ENCODE results near the gene PRDM1. TPM values are rescaled to one million over a fixed set of nuclear protein-coding genes. Genes with fewer than 3 reads are reported as not detected.

The PRDM1 gene
- total and polyA plus RNA-seq, 2 of the 13 experiments (the other 11 are each of a cell fraction or from before 2014, with no cell fraction given), result 0.13 TPM; not detected in 1

DNA sequence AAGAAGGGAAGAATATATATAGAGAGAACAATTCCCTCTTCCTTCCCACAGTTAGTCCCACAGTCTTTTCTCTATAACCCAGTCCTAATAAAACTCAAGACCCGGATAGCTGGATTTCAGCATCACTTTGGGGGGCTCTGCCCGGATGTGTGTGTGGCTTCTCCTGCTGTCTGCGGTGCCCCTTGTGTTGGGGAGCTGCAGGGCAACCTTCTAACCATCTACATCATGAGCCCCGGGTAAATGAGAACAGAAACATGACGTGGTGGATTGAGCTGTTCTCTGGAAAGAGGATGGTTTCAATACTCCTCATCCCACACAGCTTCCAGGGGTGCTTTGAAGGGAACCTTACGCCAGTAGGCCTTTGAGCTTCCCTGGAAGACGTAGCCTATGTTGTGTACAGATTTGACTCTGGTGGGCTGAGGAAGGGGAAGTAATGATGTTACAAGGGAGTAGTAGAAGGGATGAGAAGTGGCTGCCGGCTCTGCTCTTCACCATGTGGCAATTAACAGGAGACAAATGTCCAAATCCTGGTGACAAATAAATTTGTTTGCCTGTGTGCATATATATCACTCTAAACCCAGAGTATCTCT, 13.5 kb upstream of the PRDM1 start:
- in situ Hi-C loops (cut with HindIII; ENCODE audit: extremely low pct_ligation_motif_present, low pct_unique_long_range_greater_than_20kb), result no loop called here
- ChIA-PET POLR2A (no interaction called here), CTCF (ENCODE audit: low intra/inter-chr PET ratio, low total read pairs) (no interaction called here)
- DNase-seq (ENCODE audit: low spot score) (no peak), ATAC-seq (no peak), FAIRE-seq (no peak)
- Histone ChIP-seq H3K79me2 (ENCODE audit: insufficient read depth, low read length) (no peaks in the 10 kb centered on the region), H3K9ac (ENCODE audit: insufficient read depth, low read depth, low read length) (no peak overlapping the region), H3K9me3 (ENCODE audit: low read length) (no peaks in the 10 kb centered on the region), H3K4me1 (ENCODE audit: insufficient read depth, low read length) (no peaks in the 10 kb centered on the region), H3K4me2 (ENCODE audit: low read depth, low read length) (no peak overlapping the region), H3K27me3 (ENCODE audit: control insufficient read depth in 1 of 2, insufficient read depth in 2 of 2, low read length in 2 of 2) (no peaks in the 10 kb centered on the region), H4K20me1 (ENCODE audit: insufficient read depth, low read length) (no peaks in the 10 kb centered on the region), H3K4me3 (replicated peaks in 1 of 3; ENCODE audit: insufficient read depth in 1 of 3, low read depth in 2 of 3, low read length in 3 of 3) (no peak overlapping the region), H3K36me3 (replicated peaks in 1 of 2; ENCODE audit: control insufficient read depth in 1 of 2, insufficient read depth in 2 of 2, low read length in 2 of 2) (no peaks in the 10 kb centered on the region), H2AFZ (ENCODE audit: low read length) (no peak overlapping the region), H3K27ac (ENCODE audit: extremely low read length, insufficient read depth, low read length) (no peak overlapping the region)
- WGBS (ENCODE audit: low lambda C conversion rate), result 15% methylated on average over 7 of the region's 8 CpGs
- BruUV-seq (replicated peaks), result no TSS peak
- intact Hi-C loops (cut with micrococcal nuclease; ENCODE audit: unreplicated experiment), result no loop called here
- TF ChIP-seq, protein P1, sequence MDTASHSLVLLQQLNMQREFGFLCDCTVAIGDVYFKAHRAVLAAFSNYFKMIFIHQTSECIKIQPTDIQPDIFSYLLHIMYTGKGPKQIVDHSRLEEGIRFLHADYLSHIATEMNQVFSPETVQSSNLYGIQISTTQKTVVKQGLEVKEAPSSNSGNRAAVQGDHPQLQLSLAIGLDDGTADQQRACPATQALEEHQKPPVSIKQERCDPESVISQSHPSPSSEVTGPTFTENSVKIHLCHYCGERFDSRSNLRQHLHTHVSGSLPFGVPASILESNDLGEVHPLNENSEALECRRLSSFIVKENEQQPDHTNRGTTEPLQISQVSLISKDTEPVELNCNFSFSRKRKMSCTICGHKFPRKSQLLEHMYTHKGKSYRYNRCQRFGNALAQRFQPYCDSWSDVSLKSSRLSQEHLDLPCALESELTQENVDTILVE (CRISPR knock-in tag; IDR thresholded peaks at IDR 0.05), result no peak
- no peak for TF ChIP-seq HMG20B (CRISPR knock-in tag; conservative IDR thresholded peaks at IDR 0.05)
- TF ChIP-seq ZNF337 (CRISPR knock-in tag; IDR thresholded peaks at IDR 0.05; ENCODE audit: borderline replicate concordance, low read depth), result no peak
- TF ChIP-seq THAP9 (CRISPR knock-in tag; IDR thresholded peaks at IDR 0.05; ENCODE audit: borderline replicate concordance), result no peak
- TF ChIP-seq DDIT3 (CRISPR knock-in tag; IDR thresholded peaks at IDR 0.05), result no peak
- TF ChIP-seq, protein P2, sequence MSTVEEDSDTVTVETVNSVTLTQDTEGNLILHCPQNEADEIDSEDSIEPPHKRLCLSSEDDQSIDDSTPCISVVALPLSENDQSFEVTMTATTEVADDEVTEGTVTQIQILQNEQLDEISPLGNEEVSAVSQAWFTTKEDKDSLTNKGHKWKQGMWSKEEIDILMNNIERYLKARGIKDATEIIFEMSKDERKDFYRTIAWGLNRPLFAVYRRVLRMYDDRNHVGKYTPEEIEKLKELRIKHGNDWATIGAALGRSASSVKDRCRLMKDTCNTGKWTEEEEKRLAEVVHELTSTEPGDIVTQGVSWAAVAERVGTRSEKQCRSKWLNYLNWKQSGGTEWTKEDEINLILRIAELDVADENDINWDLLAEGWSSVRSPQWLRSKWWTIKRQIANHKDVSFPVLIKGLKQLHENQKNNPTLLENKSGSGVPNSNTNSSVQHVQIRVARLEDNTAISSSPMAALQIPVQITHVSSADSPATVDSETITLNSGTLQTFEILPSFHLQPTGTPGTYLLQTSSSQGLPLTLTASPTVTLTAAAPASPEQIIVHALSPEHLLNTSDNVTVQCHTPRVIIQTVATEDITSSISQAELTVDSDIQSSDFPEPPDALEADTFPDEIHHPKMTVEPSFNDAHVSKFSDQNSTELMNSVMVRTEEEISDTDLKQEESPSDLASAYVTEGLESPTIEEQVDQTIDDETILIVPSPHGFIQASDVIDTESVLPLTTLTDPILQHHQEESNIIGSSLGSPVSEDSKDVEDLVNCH (CRISPR knock-in tag; IDR thresholded peaks at IDR 0.05), result no peak
- no peak for TF ChIP-seq ZNF260 (CRISPR knock-in tag; IDR thresholded peaks at IDR 0.05; ENCODE audit: borderline replicate concordance, low read depth)
- no peak for TF ChIP-seq PHF20 (CRISPR knock-in tag; IDR thresholded peaks at IDR 0.05)
- TF ChIP-seq MAFG (CRISPR knock-in tag; IDR thresholded peaks at IDR 0.05), result no peak
- TF ChIP-seq FOXP1 (IDR thresholded peaks at IDR 0.05), result no peak
- TF ChIP-seq FOXP1 (CRISPR knock-in tag; IDR thresholded peaks at IDR 0.05), result no peak
- no peak for TF ChIP-seq ZNF773 (CRISPR knock-in tag; IDR thresholded peaks at IDR 0.05; ENCODE audit: borderline replicate concordance)
- no peak for TF ChIP-seq ZNF441 (CRISPR knock-in tag; IDR thresholded peaks at IDR 0.05; ENCODE audit: borderline replicate concordance)
- no peak for TF ChIP-seq NFIC (IDR thresholded peaks at IDR 0.05; ENCODE audit: low read length)
- TF ChIP-seq CBX2 (IDR thresholded peaks at IDR 0.05; ENCODE audit: low read depth, low read length), result no peak
- no peak for TF ChIP-seq CBX2 (CRISPR knock-in tag; IDR thresholded peaks at IDR 0.05; ENCODE audit: low read depth)
- TF ChIP-seq, protein P3, sequence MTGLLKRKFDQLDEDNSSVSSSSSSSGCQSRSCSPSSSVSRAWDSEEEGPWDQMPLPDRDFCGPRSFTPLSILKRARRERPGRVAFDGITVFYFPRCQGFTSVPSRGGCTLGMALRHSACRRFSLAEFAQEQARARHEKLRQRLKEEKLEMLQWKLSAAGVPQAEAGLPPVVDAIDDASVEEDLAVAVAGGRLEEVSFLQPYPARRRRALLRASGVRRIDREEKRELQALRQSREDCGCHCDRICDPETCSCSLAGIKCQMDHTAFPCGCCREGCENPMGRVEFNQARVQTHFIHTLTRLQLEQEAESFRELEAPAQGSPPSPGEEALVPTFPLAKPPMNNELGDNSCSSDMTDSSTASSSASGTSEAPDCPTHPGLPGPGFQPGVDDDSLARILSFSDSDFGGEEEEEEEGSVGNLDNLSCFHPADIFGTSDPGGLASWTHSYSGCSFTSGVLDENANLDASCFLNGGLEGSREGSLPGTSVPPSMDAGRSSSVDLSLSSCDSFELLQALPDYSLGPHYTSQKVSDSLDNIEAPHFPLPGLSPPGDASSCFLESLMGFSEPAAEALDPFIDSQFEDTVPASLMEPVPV (CRISPR knock-in tag; IDR thresholded peaks at IDR 0.05), result no peak
